ENCODE measurements around the gene DNAJC6. TPM values are rescaled to one million over a fixed set of nuclear protein-coding genes. Genes with fewer than 3 reads are reported as not detected.

The DNAJC6 gene
- total and polyA plus RNA-seq, 2 of the 13 experiments (the other 11 are each of a cell fraction or from before 2014, with no cell fraction given), result 1.0 to 1.6 TPM

- TF ChIP-seq, protein P1, sequence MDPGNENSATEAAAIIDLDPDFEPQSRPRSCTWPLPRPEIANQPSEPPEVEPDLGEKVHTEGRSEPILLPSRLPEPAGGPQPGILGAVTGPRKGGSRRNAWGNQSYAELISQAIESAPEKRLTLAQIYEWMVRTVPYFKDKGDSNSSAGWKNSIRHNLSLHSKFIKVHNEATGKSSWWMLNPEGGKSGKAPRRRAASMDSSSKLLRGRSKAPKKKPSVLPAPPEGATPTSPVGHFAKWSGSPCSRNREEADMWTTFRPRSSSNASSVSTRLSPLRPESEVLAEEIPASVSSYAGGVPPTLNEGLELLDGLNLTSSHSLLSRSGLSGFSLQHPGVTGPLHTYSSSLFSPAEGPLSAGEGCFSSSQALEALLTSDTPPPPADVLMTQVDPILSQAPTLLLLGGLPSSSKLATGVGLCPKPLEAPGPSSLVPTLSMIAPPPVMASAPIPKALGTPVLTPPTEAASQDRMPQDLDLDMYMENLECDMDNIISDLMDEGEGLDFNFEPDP (CRISPR knock-in tag; conservative IDR thresholded peaks at IDR 0.05), result no peak
- no peak for TF ChIP-seq MAZ (IDR thresholded peaks at IDR 0.05; ENCODE audit: borderline replicate concordance, low read depth, low read length)
- no peak for TF ChIP-seq MAZ (CRISPR knock-in tag; IDR thresholded peaks at IDR 0.05; ENCODE audit: low read depth)
- TF ChIP-seq, protein P2, sequence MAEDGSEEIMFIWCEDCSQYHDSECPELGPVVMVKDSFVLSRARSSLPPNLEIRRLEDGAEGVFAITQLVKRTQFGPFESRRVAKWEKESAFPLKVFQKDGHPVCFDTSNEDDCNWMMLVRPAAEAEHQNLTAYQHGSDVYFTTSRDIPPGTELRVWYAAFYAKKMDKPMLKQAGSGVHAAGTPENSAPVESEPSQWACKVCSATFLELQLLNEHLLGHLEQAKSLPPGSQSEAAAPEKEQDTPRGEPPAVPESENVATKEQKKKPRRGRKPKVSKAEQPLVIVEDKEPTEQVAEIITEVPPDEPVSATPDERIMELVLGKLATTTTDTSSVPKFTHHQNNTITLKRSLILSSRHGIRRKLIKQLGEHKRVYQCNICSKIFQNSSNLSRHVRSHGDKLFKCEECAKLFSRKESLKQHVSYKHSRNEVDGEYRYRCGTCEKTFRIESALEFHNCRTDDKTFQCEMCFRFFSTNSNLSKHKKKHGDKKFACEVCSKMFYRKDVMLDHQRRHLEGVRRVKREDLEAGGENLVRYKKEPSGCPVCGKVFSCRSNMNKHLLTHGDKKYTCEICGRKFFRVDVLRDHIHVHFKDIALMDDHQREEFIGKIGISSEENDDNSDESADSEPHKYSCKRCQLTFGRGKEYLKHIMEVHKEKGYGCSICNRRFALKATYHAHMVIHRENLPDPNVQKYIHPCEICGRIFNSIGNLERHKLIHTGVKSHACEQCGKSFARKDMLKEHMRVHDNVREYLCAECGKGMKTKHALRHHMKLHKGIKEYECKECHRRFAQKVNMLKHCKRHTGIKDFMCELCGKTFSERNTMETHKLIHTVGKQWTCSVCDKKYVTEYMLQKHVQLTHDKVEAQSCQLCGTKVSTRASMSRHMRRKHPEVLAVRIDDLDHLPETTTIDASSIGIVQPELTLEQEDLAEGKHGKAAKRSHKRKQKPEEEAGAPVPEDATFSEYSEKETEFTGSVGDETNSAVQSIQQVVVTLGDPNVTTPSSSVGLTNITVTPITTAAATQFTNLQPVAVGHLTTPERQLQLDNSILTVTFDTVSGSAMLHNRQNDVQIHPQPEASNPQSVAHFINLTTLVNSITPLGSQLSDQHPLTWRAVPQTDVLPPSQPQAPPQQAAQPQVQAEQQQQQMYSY (CRISPR knock-in tag; IDR thresholded peaks at IDR 0.05), result peak; percentile 98
- TF ChIP-seq JARID2 (CRISPR knock-in tag; IDR thresholded peaks at IDR 0.05; ENCODE audit: insufficient replicate concordance), result no peak
Measured at GRCh38 chr1:65264197-65264929, 45.0 kb upstream of the DNAJC6 start (continued).

GRCh38 chr1:65265296-65265650 is 44.1 kb upstream of the DNAJC6 start:
- H3K9me3 ChIP-seq (ENCODE audit: low read length), result no peaks in the 10 kb centered on the region
- WGBS (ENCODE audit: low lambda C conversion rate), result 59% methylated on average over 7 of the region's 7 CpGs
- H3K36me3 ChIP-seq (replicated peaks in 1 of 2; ENCODE audit: control insufficient read depth in 1 of 2, insufficient read depth in 2 of 2, low read length in 2 of 2), result no peaks in the 10 kb centered on the region
- H2AFZ ChIP-seq (ENCODE audit: low read length), result no peak overlapping the region
- no peaks in the 10 kb centered on the region for H3K27me3 ChIP-seq (ENCODE audit: control insufficient read depth in 1 of 2, insufficient read depth in 2 of 2, low read length in 2 of 2)
- H3K9ac ChIP-seq (ENCODE audit: insufficient read depth, low read depth, low read length), result no peak overlapping the region
- peak overlapping the region; percentile 73 for H3K4me2 ChIP-seq (ENCODE audit: low read depth, low read length)
- no peaks in the 10 kb centered on the region for H4K20me1 ChIP-seq (ENCODE audit: insufficient read depth, low read length)
- H3K79me2 ChIP-seq (ENCODE audit: insufficient read depth, low read length), result no peaks in the 10 kb centered on the region
- CTCF ChIA-PET (ENCODE audit: low intra/inter-chr PET ratio, low total read pairs), result no interaction called here
- in situ Hi-C loops (cut with HindIII; ENCODE audit: extremely low pct_ligation_motif_present, low pct_unique_long_range_greater_than_20kb) (no loop called here), intact Hi-C loops (cut with micrococcal nuclease; ENCODE audit: unreplicated experiment) (loop anchor here (5.0 kb wide), 2 partner anchors 42 to 152 kb away; partner anchors contain the start of gene DNAJC6)
- H3K4me3 ChIP-seq (replicated peaks in 1 of 3; ENCODE audit: insufficient read depth in 1 of 3, low read depth in 2 of 3, low read length in 3 of 3), result peak overlapping the region in 2 of 3 experiments; percentile 58 to 67; a peak in 3 of 6 replicates
- no peak for TF ChIP-seq LRRFIP1 (CRISPR knock-in tag; conservative IDR thresholded peaks at IDR 0.05)
- no peak for TF ChIP-seq SMC3 (IDR thresholded peaks at IDR 0.05; ENCODE audit: low read length)
- TF ChIP-seq MIER3 (CRISPR knock-in tag; IDR thresholded peaks at IDR 0.05; ENCODE audit: borderline replicate concordance), result no peak
- TF ChIP-seq ZNF652 (CRISPR knock-in tag; IDR thresholded peaks at IDR 0.05; ENCODE audit: borderline replicate concordance, low read depth), result no peak
- DNase-seq (ENCODE audit: low spot score) (no peak), FAIRE-seq (no peak), ATAC-seq (no peak)
- no peak overlapping the region for H3K27ac ChIP-seq (ENCODE audit: extremely low read length, insufficient read depth, low read length)
- peaks cover 20% of the 10 kb centered on the region for H3K4me1 ChIP-seq (ENCODE audit: insufficient read depth, low read length)
- POLR2A ChIA-PET, result interaction anchor here (1.1 to 2.5 kb wide), 2 partner anchors 155 to 350 kb away, joined by 3 to 10 read pairs; partner anchors contain the start of genes LEPR and LEPROT
- no TSS peak for BruUV-seq (replicated peaks)
